Kidney (tissue), 14 donors: ENCODE results near the gene IP6K3. TPM values are rescaled to one million over a fixed set of nuclear protein-coding genes. Genes with fewer than 3 reads are reported as not detected.

ENCODE experiments used
- DNase-seq, 5 donors: peaks; one replicate each; pipeline ENCODE4 v3.0.0-alpha.2; 2013 to 2020
- FAIRE-seq: peaks from 2 replicates; lab custom pipeline; 2012; peaks lifted over from hg19 to GRCh38; lab: Jason Lieb, UNC
- H3K27ac ChIP-seq, 2 donors: one replicate each; pipeline ENCODE4 v1.7.0; 2013; ENCODE audit warnings: low read depth in 2 of 2, low read length in 2 of 2, inconsistent platforms in 1 of 2
- H3K27me3 ChIP-seq: one replicate; pipeline ENCODE4 v1.7.1; 2013; ENCODE audit warnings: low read length, inconsistent platforms; ENCODE audit not compliant: control insufficient read depth, insufficient read depth
- H3K36me3 ChIP-seq, 3 donors: one replicate each; pipeline versions ENCODE4 v1.7.0 to v1.7.1; 2013; ENCODE audit warnings: low read length in 3 of 3, control low read depth in 1 of 3, inconsistent platforms in 1 of 3; ENCODE audit not compliant: insufficient read depth in 3 of 3, control insufficient read depth in 2 of 3
- H3K4me1 ChIP-seq, 3 donors: one replicate each; pipeline versions ENCODE4 v1.7.0 to v1.7.1; 2013; ENCODE audit warnings: low read length in 3 of 3, inconsistent platforms in 1 of 3, low read depth in 1 of 3; ENCODE audit not compliant: control insufficient read depth in 2 of 3, insufficient read depth in 2 of 3
- H3K4me3 ChIP-seq, 3 donors: one replicate each; pipeline versions ENCODE4 v1.7.0 to v1.8.1; 2013; ENCODE audit warnings: low read length in 3 of 3, control low read depth in 1 of 3, inconsistent platforms in 1 of 3
- H3K9ac ChIP-seq, 3 donors: one replicate each; pipeline versions ENCODE4 v1.7.0 to v1.7.1; 2013; ENCODE audit warnings: low read length in 3 of 3, control low read depth in 1 of 3, inconsistent platforms in 1 of 3
- H3K9me3 ChIP-seq, 3 donors: one replicate each; pipeline versions ENCODE4 v1.7.0 to v1.7.1; 2013; ENCODE audit warnings: low read length in 3 of 3, control low read depth in 1 of 3, inconsistent platforms in 1 of 3; ENCODE audit not compliant: control insufficient read depth in 2 of 3, insufficient read depth in 1 of 3
- CTCF ChIP-seq: IDR thresholded peaks from 3 replicates; pipeline ENCODE4 v1.5.1; 2012; ENCODE audit warnings: mild to moderate bottlenecking, moderate library complexity, borderline replicate concordance; ENCODE audit not compliant: insufficient read depth; ENCODE audit errors: extremely low read depth
- intact Hi-C: fragments of 100-400 bp; cut with DNase I; formaldehyde crosslinking; loops from one replicate; pipeline ENCODE4 v1.11.1; 2022
- polyA plus RNA-seq: library from polyadenylated mRNA; stranded (reverse); fragments of 350-450 nt; fragmentation: Illumina TruSeq; extraction: RNeasy Lipid Tissue Mini Kit (QIAGEN cat#74804); gene quantifications from one replicate; pipeline ENCODE4 v1.2.3, GENCODE V29; 2014; ENCODE audit warnings: low read depth, low replicate concordance; ENCODE audit not compliant: insufficient read depth
- total RNA-seq: library from RNA; stranded (reverse); fragmentation: NEBNext Ultra II Directional; extraction: Animal tissue kit (Norgen Biotek cat#: 25700); gene quantifications from one replicate; pipeline ENCODE4 v1.2.1, GENCODE V29; 2021
- donor health status: control.
- donor health status: control.
- donor health status: control.
- donor health status: control.
- donor health status: control.
- donor health status: DM: yes; HTN: yes; CAD: no.
- donor health status: Normal renal cell carcinoma (clear cell type).

The IP6K3 gene
- total and polyA plus RNA-seq, 2 donors from 2014 or later, result 0.47 to 4.0 TPM

- Histone ChIP-seq H3K4me1 (peaks cover 0 to 14% (median 6%) of the 10 kb centered on the region in 3 donors), H3K27me3 (no peaks in the 10 kb centered on the region), H3K9me3 (no peaks in the 10 kb centered on the region), H3K4me3 (no peak overlapping the region), H3K9ac (no peak overlapping the region), H3K36me3 (peaks cover 0 to 7% (median 5%) of the 10 kb centered on the region in 3 donors), H3K27ac (no peak overlapping the region)
- intact Hi-C loops, result loop anchor here (10.0 kb wide), 1 partner anchor 107 kb away; the partner anchor contains the start of gene BAK1
- DNase-seq (peak in 1 of 5 donors; percentile 72), FAIRE-seq (no peak)
- TF ChIP-seq CTCF, result no peak
Measured at GRCh38 chr6:33692078-33692759, 54.5 kb downstream of the IP6K3 start.

GRCh38 chr6:33691456-33692077, 55.1 kb downstream of the IP6K3 start:
- peaks cover 0 to 8% (median 6%) of the 10 kb centered on the region in 3 donors for H3K4me1 ChIP-seq
- TF ChIP-seq CTCF, result no peak
- FAIRE-seq (no peak), DNase-seq (peak in 1 of 5 donors; percentile 59)
- no peak overlapping the region for H3K9ac ChIP-seq
- H3K4me3 ChIP-seq, result no peak overlapping the region
- no peak overlapping the region for H3K27ac ChIP-seq
- peaks cover 0 to 7% (median 5%) of the 10 kb centered on the region in 3 donors for H3K36me3 ChIP-seq
- intact Hi-C loops, result loop anchor here (10.0 kb wide), 1 partner anchor 107 kb away; the partner anchor contains the start of gene BAK1
- no peaks in the 10 kb centered on the region for H3K27me3 ChIP-seq
- H3K9me3 ChIP-seq, result no peaks in the 10 kb centered on the region

- no peak overlapping the region for H3K4me3 ChIP-seq
- peaks cover 2% of the 10 kb centered on the region in 3 donors for H3K36me3 ChIP-seq
- H3K9ac ChIP-seq, result no peak overlapping the region
- H3K27me3 ChIP-seq, result no peaks in the 10 kb centered on the region
- TF ChIP-seq CTCF, result no peak
- peaks cover 0 to 7% (median 6%) of the 10 kb centered on the region in 3 donors for H3K4me1 ChIP-seq
- H3K27ac ChIP-seq, result no peak overlapping the region
- peak in 1 of 5 donors; percentile 50 for DNase-seq
- intact Hi-C loops, result loop anchor here (10.0 kb wide), 1 partner anchor 106 kb away; the partner anchor contains the start of gene BAK1
- no peak for FAIRE-seq
- no peaks in the 10 kb centered on the region for H3K9me3 ChIP-seq
Measured at GRCh38 chr6:33690766-33691165, 55.9 kb downstream of the IP6K3 start.
